Bronchial smooth muscle cell (primary cell): Measurements from ENCODE around the gene ZNF335. TPM values are rescaled to one million over a fixed set of nuclear protein-coding genes. Genes with fewer than 3 reads are reported as not detected.

ENCODE experiments used
- total RNA-seq: library from RNA; depleted of rRNA; stranded (reverse); fragments of >200 nt; gene quantifications from 2 replicates; pipeline ENCODE4 v1.2.1, GENCODE V29; 2014

The ZNF335 gene, protein sequence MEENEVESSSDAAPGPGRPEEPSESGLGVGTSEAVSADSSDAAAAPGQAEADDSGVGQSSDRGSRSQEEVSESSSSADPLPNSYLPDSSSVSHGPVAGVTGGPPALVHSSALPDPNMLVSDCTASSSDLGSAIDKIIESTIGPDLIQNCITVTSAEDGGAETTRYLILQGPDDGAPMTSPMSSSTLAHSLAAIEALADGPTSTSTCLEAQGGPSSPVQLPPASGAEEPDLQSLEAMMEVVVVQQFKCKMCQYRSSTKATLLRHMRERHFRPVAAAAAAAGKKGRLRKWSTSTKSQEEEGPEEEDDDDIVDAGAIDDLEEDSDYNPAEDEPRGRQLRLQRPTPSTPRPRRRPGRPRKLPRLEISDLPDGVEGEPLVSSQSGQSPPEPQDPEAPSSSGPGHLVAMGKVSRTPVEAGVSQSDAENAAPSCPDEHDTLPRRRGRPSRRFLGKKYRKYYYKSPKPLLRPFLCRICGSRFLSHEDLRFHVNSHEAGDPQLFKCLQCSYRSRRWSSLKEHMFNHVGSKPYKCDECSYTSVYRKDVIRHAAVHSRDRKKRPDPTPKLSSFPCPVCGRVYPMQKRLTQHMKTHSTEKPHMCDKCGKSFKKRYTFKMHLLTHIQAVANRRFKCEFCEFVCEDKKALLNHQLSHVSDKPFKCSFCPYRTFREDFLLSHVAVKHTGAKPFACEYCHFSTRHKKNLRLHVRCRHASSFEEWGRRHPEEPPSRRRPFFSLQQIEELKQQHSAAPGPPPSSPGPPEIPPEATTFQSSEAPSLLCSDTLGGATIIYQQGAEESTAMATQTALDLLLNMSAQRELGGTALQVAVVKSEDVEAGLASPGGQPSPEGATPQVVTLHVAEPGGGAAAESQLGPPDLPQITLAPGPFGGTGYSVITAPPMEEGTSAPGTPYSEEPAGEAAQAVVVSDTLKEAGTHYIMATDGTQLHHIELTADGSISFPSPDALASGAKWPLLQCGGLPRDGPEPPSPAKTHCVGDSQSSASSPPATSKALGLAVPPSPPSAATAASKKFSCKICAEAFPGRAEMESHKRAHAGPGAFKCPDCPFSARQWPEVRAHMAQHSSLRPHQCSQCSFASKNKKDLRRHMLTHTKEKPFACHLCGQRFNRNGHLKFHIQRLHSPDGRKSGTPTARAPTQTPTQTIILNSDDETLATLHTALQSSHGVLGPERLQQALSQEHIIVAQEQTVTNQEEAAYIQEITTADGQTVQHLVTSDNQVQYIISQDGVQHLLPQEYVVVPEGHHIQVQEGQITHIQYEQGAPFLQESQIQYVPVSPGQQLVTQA (N-terminal part only)
- 9.1 and 14.1 TPM in 2 replicates for total RNA-seq

DNA sequence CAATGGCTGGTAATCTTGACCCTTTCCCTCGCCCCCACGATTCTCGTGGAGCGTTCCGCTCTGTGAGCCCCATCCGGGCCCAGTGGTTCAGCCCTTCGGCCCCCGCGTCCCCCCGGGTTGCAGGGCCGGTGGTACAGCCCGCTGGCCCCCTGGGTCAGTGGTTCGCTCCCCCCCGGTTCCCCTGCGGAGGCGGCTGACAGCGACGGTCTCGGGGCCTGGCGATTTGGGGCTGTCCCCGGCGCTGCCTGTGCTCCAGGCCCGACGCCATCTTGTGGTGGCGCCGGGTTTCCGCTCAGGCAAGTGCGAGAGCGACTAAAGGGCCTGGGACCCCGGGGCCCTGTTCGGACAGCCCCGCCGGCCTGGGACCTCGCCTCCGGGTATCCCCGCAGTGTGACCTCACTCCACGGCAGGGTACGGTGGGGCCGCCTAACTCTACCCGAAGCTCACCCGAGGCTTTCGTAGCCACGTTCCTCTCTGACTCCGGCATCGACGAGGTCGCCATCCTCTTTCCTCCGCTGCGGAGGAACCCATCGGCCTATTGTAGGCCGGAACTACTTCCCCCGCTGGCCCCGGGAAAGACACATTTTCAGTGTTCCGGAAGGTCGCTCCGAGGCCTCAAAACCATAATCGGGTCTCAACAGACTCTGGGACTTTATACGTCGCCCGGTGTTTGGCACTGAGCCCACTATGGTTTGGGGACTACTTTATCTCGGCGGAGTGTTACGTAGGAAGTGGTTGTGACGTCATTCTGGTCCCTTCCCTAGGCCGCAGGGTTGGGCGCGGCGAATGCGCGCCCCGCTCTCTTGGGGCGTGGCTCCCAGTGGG is at the start of gene ZNF335:
Gene ZNF335, minus strand, starts transcription at position 529 of the 825 bp plus-strand sequence. CDS start 793 bp downstream, outside the sequence.

GRCh38 chr20:45934586-45935415 is 37.2 kb downstream of the ZNF335 start, which contains the start of gene PCIF1:
PCIF1 (plus strand) TSS chr20:45934683; CDS start chr20:45939000, 4,317 bp downstream.

DNA sequence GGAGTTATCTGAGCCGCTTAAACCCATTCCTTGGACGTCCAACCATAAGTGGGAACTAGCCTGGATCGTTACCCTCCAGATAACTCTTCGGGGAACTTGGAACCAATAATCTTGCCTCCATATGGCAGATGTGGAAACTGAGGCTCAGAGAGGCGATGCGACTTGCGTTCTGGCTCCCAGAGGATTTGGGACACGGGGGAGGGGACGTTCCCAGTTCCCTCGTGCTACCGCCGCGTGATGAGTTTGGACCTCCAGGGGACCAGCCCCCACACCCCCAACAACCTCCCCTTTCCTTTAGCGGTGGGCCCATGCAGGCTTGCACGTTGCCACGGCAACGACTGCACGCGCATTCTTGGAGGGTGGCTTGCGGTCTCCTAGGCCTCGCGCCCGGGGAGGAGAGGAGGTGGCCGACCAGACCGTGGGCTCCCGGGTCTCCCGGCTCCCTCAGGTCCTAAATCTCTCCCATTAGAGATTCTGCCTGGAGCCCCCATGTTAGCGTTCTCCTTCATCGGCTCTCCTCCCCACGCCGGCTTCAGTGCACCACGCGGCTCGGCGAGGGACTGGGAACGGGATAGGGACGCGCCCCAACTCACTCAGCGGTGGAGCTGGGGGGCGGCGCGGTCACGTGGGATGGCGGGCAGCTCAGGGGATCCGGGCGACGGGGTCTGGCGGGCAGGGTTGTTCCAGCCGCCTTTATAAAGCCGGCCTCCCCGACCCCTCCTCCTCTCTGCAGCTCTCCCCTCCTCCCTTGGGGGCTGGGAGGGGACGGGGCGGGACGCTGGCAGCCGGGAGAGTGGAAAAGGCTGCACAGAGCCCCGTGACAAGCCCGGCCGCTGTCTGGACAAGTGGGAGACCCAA is 60.3 kb downstream of the ZNF335 start, which contains the start of gene PLTP:
Gene PLTP, minus strand, starts transcription at position 670 of the 858 bp plus-strand sequence. CDS start 703 bp downstream, outside the sequence.

Other genes starting within 250 kb of the ZNF335 start
- gene SPINT4, start 249.9 kb downstream of the ZNF335 start, total RNA-seq, result not detected in 2 replicates
- 0.17 and 0.95 TPM in 2 replicates for gene WFDC3, start 180.3 kb downstream of the ZNF335 start, total RNA-seq
- 16.9 and 20.5 TPM in 2 replicates for gene DNTTIP1, start 180.2 kb downstream of the ZNF335 start, total RNA-seq
- 1.9 and 3.9 TPM in 2 replicates for gene UBE2C, start 159.6 kb downstream of the ZNF335 start, total RNA-seq
- 1.9 and 6.7 TPM in 2 replicates for gene TNNC2, start 144.9 kb downstream of the ZNF335 start, total RNA-seq
- 80.1 and 108 TPM in 2 replicates for gene SNX21, start 138.4 kb downstream of the ZNF335 start, total RNA-seq
- 46.2 and 58.5 TPM in 2 replicates for gene ACOT8, start 114.8 kb downstream of the ZNF335 start, total RNA-seq
- gene ZSWIM3, start 114.6 kb downstream of the ZNF335 start, total RNA-seq, result 5.0 and 7.0 TPM in 2 replicates
- 3.0 and 3.7 TPM in 2 replicates for gene ZSWIM1, start 91.0 kb downstream of the ZNF335 start, total RNA-seq
- gene SPATA25, start 84.6 kb downstream of the ZNF335 start, total RNA-seq, result 1.4 and 2.0 TPM in 2 replicates
- 4.7 and 6.8 TPM in 2 replicates for gene NEURL2, start 81.0 kb downstream of the ZNF335 start, total RNA-seq
- 134 and 234 TPM in 2 replicates for gene CTSA, start 80.9 kb downstream of the ZNF335 start, total RNA-seq
- 27.0 and 67.7 TPM in 2 replicates for gene PLTP, start 60.0 kb downstream of the ZNF335 start, total RNA-seq
- 6.1 and 6.6 TPM in 2 replicates for gene PCIF1, start 37.5 kb downstream of the ZNF335 start, total RNA-seq
- gene MMP9, start 36.7 kb upstream of the ZNF335 start, total RNA-seq, result not detected in 2 replicates
- gene SLC12A5, start 57.0 kb upstream of the ZNF335 start, total RNA-seq, result under 0.01 TPM in 2 replicates
- gene NCOA5, start 117.8 kb upstream of the ZNF335 start, total RNA-seq, result 5.4 and 7.2 TPM in 2 replicates
- gene CD40, start 146.1 kb upstream of the ZNF335 start, total RNA-seq, result 0.52 and 0.95 TPM in 2 replicates